Esophagus (tissue), 2 donors: Measurements from ENCODE around the gene GAS2L2. TPM values are rescaled to one million over a fixed set of nuclear protein-coding genes. Genes with fewer than 3 reads are reported as not detected.
A peak's percentile ranks its signal among the peaks of the same experiment; 100 is the strongest.

ENCODE experiments used
- H3K27ac ChIP-seq, 2 donors: one replicate each; pipeline ENCODE4 v1.5.1; 2013; ENCODE audit warnings: low read depth in 2 of 2, mild to moderate bottlenecking in 2 of 2, inconsistent platforms in 1 of 2, low read length in 1 of 2, moderate library complexity in 1 of 2
- H3K27me3 ChIP-seq, 2 donors: one replicate each; pipeline ENCODE4 v1.6.1; 2013; ENCODE audit warnings: low read length in 2 of 2, control low read depth in 1 of 2, mild to moderate bottlenecking in 1 of 2; ENCODE audit not compliant: insufficient read depth in 2 of 2, control insufficient read depth in 1 of 2
- H3K36me3 ChIP-seq, 2 donors: one replicate each; pipeline ENCODE4 v1.6.1; 2013; ENCODE audit warnings: low read length in 1 of 2; ENCODE audit not compliant: control insufficient read depth in 2 of 2, insufficient read depth in 2 of 2
- H3K4me1 ChIP-seq, 2 donors: one replicate each; pipeline ENCODE4 v1.6.1; 2013; ENCODE audit warnings: low read length in 1 of 2; ENCODE audit not compliant: control insufficient read depth in 2 of 2, insufficient read depth in 2 of 2
- H3K4me3 ChIP-seq, 2 donors: one replicate each; pipeline ENCODE4 v1.5.1; 2013; ENCODE audit warnings: low read length in 2 of 2, mild to moderate bottlenecking in 2 of 2, low read depth in 1 of 2, moderate library complexity in 1 of 2
- H3K9me3 ChIP-seq, 2 donors: one replicate each; pipeline ENCODE4 v1.6.1; 2013; ENCODE audit warnings: mild to moderate bottlenecking in 2 of 2, low read depth in 1 of 2, low read length in 1 of 2, moderate library complexity in 1 of 2; ENCODE audit not compliant: control insufficient read depth in 2 of 2, insufficient read depth in 1 of 2
- WGBS, 2 donors: extraction: QIAGEN DNeasy Blood & Tissue Kit; methylation state at CpG; one replicate each; pipeline ENCODE4 v1.1.7; 2013; 5-methylcytosine and 5-hydroxymethylcytosine counted together
- polyA plus RNA-seq, 2 donors: library from polyadenylated mRNA; stranded (reverse); fragments of 200-250 nt; gene quantifications; one replicate each; pipeline ENCODE4 v1.2.3, GENCODE V29; 2013
- donor health status: healthy with polysubstance abuse.
- donor health status: Bipolar disorder and iron deficiency.

GAS2L2 gene
- polyA plus RNA-seq, result under 1 TPM; 0.01 to 0.08 TPM

DNA sequence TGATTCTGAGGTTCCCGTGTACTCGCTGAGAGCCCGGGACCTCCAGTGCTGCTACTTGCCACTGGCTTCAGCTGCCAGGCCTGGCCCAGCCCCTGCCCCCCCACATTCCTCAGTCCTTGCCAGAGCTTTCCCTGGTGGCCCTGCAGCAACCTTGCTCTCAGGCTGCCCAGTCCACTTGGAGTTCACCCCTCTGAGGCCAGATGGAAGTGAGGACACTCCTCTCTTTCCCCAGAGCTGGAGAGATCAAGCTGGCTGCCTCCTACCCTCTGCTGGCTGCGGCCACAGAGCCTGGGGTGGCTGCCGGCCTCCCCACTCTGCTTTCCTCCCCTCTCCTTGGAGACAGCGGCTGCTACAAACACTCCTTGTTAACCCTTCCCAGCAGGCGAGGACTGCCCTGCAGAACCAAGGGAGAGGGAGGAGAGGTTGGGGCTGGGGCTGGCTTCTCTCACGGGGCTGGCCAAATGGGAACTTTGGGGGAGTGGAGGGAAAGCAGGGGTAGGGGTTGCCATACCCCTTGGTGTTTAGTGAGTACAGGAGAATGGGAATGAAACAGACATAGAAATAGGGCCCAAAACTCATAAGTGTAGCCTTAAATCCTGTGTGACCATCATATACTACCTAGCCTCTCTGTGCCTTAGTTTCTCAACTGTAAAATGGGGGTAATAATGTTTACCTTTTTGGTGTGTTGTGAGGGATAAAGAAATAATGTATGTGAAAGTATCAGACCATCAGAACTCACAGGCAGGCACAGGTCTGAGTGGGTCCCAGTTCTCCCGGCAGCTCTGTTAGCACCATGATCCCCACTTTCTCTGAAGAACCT lies at the start of gene GAS2L2:
Gene GAS2L2, minus strand, starts transcription at position 295 of the 820 bp plus-strand sequence. CDS start 389 bp downstream, outside the sequence.
- H3K27ac ChIP-seq, result no peak within 1 kb of the TSS
- H3K9me3 ChIP-seq, result no peaks in the 10 kb centered on the region
- no peaks in the 10 kb centered on the region for H3K36me3 ChIP-seq
- H3K27me3 ChIP-seq, result no peaks in the 10 kb centered on the region
- WGBS, 2 donors, result 38 to 40% methylated on average over 9 of the region's 9 CpGs
- H3K4me1 ChIP-seq, result peaks cover 0 to 15% of the 10 kb centered on the region in 2 donors
- H3K4me3 ChIP-seq, result no peak within 1 kb of the TSS

DNA sequence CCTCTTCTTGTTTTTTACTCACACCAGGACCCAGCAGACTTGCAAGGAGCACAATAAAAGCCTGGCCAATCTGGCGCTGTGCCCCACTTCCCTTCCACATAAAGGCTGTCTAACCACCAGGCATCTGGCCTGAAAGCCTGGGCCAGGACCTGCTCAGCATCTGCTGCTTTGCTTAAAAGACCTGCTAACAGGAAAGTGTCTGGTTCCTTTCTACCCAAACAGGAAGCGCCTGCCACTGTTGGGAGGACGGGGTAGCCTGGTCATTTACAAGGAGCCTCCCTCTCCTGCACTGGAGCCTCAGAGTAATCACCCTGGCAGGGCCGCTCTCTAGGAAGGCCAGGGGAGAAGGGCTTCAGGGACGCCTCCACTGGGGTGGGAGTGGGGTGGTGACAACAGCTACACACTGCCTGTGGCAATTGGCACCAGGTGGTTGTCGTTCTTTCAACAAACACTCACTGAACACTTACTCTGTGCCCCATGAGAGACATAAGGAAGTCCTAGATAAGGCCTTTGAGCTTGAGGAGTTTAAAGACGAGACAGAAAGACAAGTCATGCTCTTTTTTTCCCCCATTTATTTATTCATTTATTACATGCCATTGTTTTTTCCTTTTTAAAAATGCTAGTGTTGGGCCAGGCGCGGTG lies 48.7 kb upstream of the GAS2L2 start:
- Histone ChIP-seq H3K27ac (peak overlapping the region in 1 of 2 donors; percentile 34), H3K4me3 (no peak overlapping the region), H3K36me3 (no peaks in the 10 kb centered on the region), H3K27me3 (no peaks in the 10 kb centered on the region), H3K4me1 (peaks cover 0 to 2% of the 10 kb centered on the region in 2 donors), H3K9me3 (no peaks in the 10 kb centered on the region)
- WGBS, 2 donors, result 50 to 62% methylated on average over 9 of the region's 9 CpGs

DNA sequence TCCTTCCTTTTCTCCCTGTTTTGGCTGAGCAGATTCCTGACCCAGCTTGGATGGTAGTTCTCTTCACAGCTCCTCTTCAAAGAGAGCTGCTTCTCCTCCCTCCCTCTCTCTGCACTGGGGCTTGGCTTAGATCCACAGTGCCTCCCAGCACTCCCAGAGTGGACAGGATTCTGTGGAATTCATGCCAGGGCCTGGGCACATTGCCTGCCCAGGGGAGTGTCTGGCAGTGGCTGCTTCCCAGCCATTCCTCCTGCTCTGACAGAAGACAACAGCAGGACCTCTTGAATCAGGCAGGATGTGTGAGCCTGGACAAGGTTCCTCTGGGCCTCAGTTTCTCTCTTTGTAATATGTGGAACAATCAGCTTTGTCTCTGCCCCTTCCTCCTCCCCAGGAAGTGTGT lies 46.9 kb upstream of the GAS2L2 start:
- peaks cover 0 to 8% of the 10 kb centered on the region in 2 donors for H3K4me1 ChIP-seq
- H3K4me3 ChIP-seq, result no peak overlapping the region
- no peaks in the 10 kb centered on the region for H3K27me3 ChIP-seq
- H3K36me3 ChIP-seq, result no peaks in the 10 kb centered on the region
- H3K27ac ChIP-seq, result peak overlapping the region; percentile 45 to 74
- H3K9me3 ChIP-seq, result no peaks in the 10 kb centered on the region

GRCh38 chr17:35797918-35798317 lies 44.9 kb upstream of the GAS2L2 start:
- H3K27ac ChIP-seq, result no peak overlapping the region
- H3K4me3 ChIP-seq, result no peak overlapping the region
- no peaks in the 10 kb centered on the region for H3K9me3 ChIP-seq
- no peaks in the 10 kb centered on the region for H3K36me3 ChIP-seq
- H3K27me3 ChIP-seq, result no peaks in the 10 kb centered on the region
- WGBS, 2 donors, result 75 to 87% methylated on average over 5 of the region's 5 CpGs
- peaks cover 3 to 11% of the 10 kb centered on the region in 2 donors for H3K4me1 ChIP-seq

DNA sequence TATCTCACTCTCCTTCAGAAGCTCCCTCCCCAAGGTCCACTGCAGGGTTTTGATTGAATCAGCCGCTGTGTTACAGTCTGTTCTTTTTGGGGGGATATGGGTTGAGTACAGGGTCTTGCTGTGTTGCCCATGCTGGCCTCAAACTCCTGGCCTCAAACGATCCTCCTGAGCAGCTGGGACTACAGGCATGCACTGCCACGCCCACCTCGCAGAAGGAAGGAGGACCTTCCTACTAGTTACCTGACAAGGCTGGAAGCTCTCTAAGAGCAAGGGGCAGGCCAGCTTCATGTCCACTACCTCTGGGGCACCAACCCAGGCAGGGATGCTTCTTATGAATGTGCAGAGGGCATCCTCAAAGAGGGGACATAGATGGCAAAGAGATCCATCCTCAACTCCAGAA lies 44.3 kb upstream of the GAS2L2 start:
- 56 to 62% methylated on average over 4 of the region's 4 CpGs for WGBS, 2 donors
- Histone ChIP-seq H3K27ac (no peak overlapping the region), H3K27me3 (no peaks in the 10 kb centered on the region), H3K4me1 (peaks cover 3 to 11% of the 10 kb centered on the region in 2 donors), H3K9me3 (no peaks in the 10 kb centered on the region), H3K36me3 (no peaks in the 10 kb centered on the region), H3K4me3 (no peak overlapping the region)

DNA sequence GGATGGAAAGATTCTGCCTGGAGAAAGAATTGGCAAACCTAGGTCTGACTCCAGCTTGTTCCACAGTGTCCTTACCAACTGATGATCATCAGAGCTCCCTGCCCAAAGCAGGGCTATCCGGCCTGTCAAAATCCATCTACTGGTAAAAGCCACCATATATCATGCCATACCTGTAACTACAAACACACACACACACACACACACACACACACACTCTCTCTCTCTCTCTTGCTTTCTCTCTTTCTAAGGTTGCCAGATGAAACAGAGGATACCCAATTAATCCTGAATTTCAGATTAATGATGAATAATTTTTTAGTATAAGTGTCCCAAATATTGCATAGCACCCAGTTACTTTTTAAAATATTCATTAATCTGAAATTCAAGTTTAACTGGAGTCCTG lies 43.9 kb upstream of the GAS2L2 start:
- no peaks in the 10 kb centered on the region for H3K9me3 ChIP-seq
- no peaks in the 10 kb centered on the region for H3K36me3 ChIP-seq
- peaks cover 3 to 12% of the 10 kb centered on the region in 2 donors for H3K4me1 ChIP-seq
- H3K4me3 ChIP-seq, result no peak overlapping the region
- H3K27me3 ChIP-seq, result no peaks in the 10 kb centered on the region
- 81 to 100% methylated on average over 1 of the region's 1 CpG for WGBS, 2 donors
- H3K27ac ChIP-seq, result no peak overlapping the region

DNA sequence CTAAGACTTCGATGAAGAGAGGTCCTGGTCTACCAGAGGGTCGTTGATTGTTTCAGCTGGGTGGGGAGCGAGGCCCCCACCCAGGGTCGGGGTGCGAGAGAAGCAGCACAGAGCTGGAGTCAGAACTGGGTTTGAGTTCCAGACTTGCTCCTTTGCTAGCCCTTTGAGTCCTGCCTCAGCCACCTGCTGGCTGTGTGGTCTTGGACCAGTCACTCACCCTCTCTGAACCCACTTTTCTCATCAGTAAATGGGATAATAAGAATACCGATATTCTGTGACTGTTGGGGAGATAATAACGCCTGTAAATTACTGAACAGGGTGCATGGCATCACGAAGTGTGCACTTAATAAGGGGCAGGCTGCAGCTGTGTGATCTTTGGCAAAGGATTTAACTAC lies 42.8 kb upstream of the GAS2L2 start:
- peaks cover 3 to 11% of the 10 kb centered on the region in 2 donors for H3K4me1 ChIP-seq
- peak overlapping the region; percentile 64 to 65 for H3K4me3 ChIP-seq

GRCh38 chr17:35795007-35795870 lies 42.2 kb upstream of the GAS2L2 start, which contains the start of gene MMP28:
Gene MMP28, minus strand, starts transcription at chr17:35795641. Its CDS starts 264 bp downstream, at chr17:35795377.
- 1% methylated on average over 72 to 89 of the region's 89 CpGs for WGBS, 2 donors
- no peaks in the 10 kb centered on the region for H3K9me3 ChIP-seq
- no peaks in the 10 kb centered on the region for H3K36me3 ChIP-seq
- H3K4me1 ChIP-seq, result peaks cover 3 to 11% of the 10 kb centered on the region in 2 donors
- H3K27me3 ChIP-seq, result no peaks in the 10 kb centered on the region
- peak within 1 kb of the TSS; percentile 64 to 65 for H3K4me3 ChIP-seq
- peak within 1 kb of the TSS; percentile 57 to 76 for H3K27ac ChIP-seq

More for the DNA sequence above, 42.8 kb upstream of the GAS2L2 start:
- Histone ChIP-seq H3K27me3 (no peaks in the 10 kb centered on the region), H3K36me3 (no peaks in the 10 kb centered on the region), H3K27ac (peak overlapping the region; percentile 57 to 62), H3K9me3 (no peaks in the 10 kb centered on the region)
- WGBS, 2 donors, result 31 to 34% methylated on average over 8 of the region's 8 CpGs

DNA sequence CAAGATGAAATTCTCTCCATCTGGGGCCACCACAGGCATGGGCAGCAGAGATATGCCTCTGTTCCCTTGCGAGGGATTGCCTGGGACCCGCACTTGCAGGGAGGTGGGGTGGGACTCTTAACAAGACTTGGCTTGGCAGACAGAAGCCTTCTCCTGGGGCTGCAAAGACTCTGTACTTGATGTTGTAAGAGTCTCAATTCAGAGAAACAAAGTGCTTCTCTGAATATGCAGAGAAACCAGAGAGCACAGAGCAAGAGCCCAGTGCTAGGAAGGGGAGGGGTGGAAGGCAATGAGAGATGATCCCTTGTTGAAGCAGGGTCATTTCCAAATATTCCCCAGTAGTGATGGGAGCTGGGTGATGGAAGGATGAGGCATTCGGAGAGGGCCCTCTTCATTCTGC lies 40.2 kb upstream of the GAS2L2 start:
- WGBS, 2 donors, result 62 to 70% methylated on average over 3 of the region's 3 CpGs

More for the DNA sequence above, 40.2 kb upstream of the GAS2L2 start:
- H3K4me3 ChIP-seq, result peak overlapping the region in 1 of 2 donors; percentile 13
- no peaks in the 10 kb centered on the region for H3K36me3 ChIP-seq
- H3K27ac ChIP-seq, result peak overlapping the region in 1 of 2 donors; percentile 33
- no peaks in the 10 kb centered on the region for H3K9me3 ChIP-seq
- H3K4me1 ChIP-seq, result peaks cover 3 to 11% of the 10 kb centered on the region in 2 donors
- no peaks in the 10 kb centered on the region for H3K27me3 ChIP-seq
